NCI-H1436 (cell line): ENCODE results near the gene OVOL1.
A peak's percentile ranks its signal among the peaks of the same experiment; 100 is the strongest.

Source experiments
- DNase-seq: peaks from one replicate; lab custom pipeline; 2025; lab: John Stamatoyannopoulos, UW

The OVOL1 gene

GRCh38 chr11:65777821-65778361 lies 9.0 kb upstream of the OVOL1 start:
- DNase-seq: no peak

GRCh38 chr11:65778431-65778900 lies 8.4 kb upstream of the OVOL1 start:
- DNase-seq: no peak

- no peak for DNase-seq
Measured at GRCh38 chr11:65778901-65779668, 7.8 kb upstream of the OVOL1 start.

- no peak for DNase-seq
Measured at GRCh38 chr11:65779669-65779918, 7.3 kb upstream of the OVOL1 start.

GRCh38 chr11:65779919-65780769 lies 6.7 kb upstream of the OVOL1 start:
- DNase-seq: no peak

- DNase-seq: peak; percentile 44
Measured at GRCh38 chr11:65780770-65781151, 6.1 kb upstream of the OVOL1 start, which contains the start of gene AP5B1. Gene AP5B1 (minus strand): TSS chr11:65780976. CDS start chr11:65780591, 385 bp downstream.

GRCh38 chr11:65781152-65781961 lies 5.5 kb upstream of the OVOL1 start:
- peak; percentile 37 for DNase-seq

- no peak for DNase-seq
Measured at GRCh38 chr11:65781962-65782815, 4.7 kb upstream of the OVOL1 start.

- DNase-seq: no peak
Measured at GRCh38 chr11:65782816-65783228, 4.0 kb upstream of the OVOL1 start.

- no peak for DNase-seq
Measured at GRCh38 chr11:65785319-65786007, 1.4 kb upstream of the OVOL1 start.

GRCh38 chr11:65786008-65786785 lies 666 bp upstream of the OVOL1 start:
- no peak for DNase-seq

GRCh38 chr11:65787649-65788622 lies 1.1 kb downstream of the OVOL1 start:
- DNase-seq: no peak

- no peak for DNase-seq
Measured at GRCh38 chr11:65788821-65789220, 2.0 kb downstream of the OVOL1 start.

GRCh38 chr11:65789230-65790103 lies 2.6 kb downstream of the OVOL1 start:
- DNase-seq: no peak

- DNase-seq: no peak
Measured at GRCh38 chr11:65790104-65790901, 3.4 kb downstream of the OVOL1 start.

- DNase-seq: no peak
Measured at GRCh38 chr11:65790902-65791650, 4.2 kb downstream of the OVOL1 start.
